NCI-H2227 (cell line): ENCODE data around the gene MRPL38.
"Not testable (repeated sequence)": the region's sequence is repeated elsewhere in the genome, so short reads cannot be mapped to it uniquely, and the experiment has no call there.

Experiments used
- DNase-seq: peaks from one replicate; lab custom pipeline; 2025; ENCODE audit not compliant: unreplicated experiment; lab: John Stamatoyannopoulos, UW

The MRPL38 gene

DNA sequence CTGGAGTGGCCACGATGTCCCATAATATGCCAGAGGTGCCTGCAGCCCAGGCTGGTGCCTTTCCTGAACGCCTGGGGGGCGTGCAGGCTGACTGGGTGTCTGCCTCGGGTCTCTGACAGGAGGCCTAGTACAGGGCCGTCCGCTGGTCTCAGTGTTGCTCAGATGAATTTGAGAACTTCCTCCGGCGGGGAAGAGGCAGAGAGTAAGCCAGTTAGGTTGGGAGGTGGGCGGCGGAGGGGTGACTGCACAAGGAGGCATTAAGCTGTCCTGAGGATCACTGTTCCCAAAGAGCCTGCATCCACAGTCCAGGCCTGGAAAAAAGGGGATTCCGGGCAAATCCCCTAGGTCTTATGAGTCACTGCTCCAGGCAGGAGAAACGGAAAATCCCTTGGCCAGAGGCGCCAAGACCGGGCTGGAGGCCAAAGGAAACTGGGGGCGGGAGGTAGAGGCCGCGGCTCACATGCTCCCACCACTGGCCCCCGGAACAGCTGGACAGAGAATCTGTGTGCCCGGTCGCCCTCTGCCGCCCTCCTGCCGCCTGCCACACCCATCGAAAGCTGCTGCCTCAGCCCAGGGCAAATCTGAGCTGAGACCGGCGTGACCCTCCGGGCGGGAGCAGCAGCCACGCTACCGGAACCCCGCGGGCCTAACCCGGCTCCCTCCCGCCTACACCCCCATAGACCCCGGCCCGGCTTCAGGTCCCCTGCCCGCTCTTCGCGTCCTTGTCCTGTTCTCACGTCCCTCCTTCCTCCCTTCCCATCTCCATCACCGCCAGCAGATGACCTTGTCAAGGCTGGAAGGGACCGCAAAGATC lies 27.5 kb downstream of the MRPL38 start:
- no peak for DNase-seq

DNA sequence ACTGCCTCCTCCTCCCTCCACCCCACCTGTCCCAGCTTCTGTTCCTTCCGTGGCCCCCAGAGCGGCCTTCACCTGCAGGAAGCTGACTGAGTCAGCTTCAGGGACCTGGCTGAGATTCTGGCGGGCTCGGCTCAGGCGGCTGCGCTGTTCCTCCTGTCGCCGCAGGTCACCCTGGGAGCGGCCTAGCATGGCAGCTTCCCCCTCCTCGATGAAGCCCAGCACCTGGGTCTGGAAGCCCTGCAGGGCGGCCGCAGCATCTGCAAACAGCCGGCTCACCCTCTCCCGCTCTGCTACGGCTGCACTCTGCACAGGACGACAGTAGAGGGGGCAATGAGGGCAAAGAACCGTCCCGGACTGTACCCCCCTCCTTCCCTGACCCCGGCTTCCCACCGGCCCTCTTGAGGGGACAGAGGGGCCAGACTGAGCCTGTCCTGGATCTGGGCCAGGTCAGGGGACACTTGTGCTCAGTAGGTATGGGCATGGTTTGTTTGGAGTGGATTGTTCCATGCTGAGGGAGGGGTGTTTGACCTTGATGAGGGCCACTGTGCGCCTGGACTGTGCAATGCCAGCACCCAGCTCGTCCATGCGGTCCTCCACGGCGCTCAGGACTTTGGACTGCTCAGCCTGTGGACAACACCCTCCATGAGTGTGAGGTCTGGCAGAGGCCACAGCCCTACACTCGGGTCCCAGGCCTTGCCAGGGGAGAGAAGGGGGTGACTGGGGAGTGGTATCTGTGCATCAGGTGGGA lies 28.3 kb downstream of the MRPL38 start:
- DNase-seq = no peak

DNA sequence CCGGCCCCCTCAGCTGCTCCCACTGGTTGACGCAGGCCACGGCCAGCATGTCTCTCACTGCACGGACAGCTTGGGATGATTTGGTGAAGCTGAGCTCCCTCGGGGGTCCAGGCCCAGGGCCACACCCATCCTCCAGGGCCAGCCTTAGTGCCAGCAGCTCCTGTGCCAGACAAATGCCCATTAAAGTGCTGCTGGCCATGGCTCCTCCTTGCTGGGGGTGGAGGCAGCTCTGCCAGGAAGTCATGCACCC lies 28.8 kb downstream of the MRPL38 start:
- no peak for DNase-seq

DNA sequence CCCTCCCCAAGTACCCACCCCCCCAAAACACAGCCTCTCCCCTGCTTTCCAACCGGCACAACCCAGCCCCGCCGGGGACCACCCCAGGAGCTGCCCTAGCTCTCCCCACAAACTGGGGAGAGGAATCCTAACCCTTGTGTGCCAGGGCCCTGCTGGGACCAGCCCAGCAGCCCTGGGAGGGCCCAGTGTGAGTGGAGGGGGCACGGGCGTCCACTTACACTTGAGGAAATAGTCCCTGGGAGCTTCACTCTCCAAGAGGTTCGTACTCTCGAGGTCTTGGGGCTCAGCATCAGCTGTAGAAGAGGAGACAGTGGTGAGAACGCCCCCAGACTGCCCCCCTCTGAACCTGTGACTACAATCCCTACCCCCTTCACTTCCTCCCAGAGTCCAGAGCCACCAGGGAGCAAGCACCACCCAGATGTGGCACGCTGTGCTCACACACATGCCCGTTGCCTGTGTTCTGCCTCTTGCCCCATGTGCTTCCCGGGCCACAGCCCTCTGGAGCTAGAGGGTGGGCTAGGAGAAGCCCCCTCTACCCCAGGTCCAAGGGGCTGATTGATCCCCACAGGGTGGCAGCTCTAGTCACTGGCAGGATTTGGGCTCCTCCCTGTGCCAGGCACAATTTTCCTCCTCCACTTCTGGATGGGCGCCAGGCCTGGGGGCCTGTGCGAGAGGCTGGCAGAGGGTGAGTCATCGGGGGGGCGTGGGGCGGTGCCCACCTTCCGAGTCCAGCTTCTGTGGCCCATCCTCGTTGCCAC lies 29.3 kb downstream of the MRPL38 start:
- no peak for DNase-seq

DNA sequence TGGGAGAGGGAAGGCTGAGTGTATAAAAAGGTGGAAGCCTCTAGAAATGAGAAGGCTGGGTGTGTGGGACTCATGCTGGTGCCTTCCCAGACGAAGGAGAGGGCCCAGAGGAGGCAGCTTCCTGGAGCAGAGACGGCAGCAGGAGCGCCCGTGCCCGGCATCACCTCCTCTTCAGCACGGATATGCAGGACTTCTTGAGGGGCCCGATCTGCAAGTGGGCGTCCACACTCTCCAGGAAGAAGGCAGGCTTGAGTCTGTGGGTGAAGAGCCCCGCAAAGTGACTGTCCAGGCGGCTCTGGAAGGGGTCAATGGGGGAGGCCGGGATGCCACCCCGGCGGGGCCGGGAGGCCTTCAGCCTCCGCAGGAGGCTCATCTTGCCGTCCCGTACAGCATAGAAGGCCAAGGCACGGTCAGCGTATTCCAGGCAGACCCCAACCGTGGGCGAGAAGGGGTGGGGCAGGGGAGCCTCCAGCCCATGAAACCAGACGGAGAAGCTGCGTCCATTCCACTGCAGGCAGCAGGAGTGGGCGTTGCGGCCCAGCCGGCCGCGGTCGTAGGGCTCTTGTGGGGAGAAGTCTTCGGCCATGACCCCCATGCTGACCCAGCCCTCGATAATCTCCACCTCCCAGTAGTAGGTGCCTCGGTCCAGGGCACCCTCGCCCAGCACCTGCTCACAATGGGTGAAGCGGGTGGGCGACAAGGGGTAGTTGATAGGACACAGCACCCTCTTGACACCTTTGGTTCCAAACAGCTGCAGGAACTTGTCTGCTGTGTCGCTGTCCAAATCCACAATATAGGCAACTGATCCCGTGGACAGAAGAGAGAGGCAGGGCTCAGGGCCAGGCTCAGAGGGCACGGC lies 30.1 kb downstream of the MRPL38 start:
- DNase-seq = no peak

DNA sequence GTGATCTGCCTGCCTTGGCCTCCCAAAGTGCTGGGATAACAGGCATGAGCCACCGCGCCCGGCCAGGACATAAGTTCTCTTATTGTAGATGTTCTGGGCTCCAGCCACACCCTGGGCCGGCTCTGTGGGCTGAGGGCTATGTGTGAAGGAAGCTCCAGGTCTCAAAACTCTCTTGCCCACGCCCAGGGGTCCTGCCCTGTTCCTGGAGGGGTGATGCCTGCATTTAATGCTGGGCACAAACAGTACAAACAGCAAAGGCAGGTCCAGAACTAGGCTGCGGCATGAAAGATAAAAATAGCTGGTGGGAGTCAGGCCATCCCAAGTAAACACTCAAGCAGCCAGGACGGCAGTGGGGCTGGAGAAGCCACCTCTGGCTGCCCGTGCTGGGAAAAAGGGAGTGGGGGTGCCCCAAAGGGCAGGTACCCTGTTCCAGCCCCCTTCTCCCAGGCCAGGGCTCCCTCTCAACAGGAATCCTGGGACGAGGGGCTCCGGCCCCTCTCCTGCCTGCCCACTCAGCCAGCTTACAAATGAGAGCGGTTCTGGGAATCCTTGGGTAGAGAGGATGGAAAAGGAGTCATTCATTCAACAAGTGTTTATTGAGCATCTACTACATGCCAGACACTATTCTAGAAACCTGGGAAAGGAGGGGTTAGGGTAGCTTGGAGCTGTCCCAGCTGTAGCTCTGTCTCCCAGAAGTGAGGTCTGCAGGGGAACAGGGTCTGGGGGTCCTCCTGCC lies 30.9 kb downstream of the MRPL38 start:
- DNase-seq = no peak

DNA sequence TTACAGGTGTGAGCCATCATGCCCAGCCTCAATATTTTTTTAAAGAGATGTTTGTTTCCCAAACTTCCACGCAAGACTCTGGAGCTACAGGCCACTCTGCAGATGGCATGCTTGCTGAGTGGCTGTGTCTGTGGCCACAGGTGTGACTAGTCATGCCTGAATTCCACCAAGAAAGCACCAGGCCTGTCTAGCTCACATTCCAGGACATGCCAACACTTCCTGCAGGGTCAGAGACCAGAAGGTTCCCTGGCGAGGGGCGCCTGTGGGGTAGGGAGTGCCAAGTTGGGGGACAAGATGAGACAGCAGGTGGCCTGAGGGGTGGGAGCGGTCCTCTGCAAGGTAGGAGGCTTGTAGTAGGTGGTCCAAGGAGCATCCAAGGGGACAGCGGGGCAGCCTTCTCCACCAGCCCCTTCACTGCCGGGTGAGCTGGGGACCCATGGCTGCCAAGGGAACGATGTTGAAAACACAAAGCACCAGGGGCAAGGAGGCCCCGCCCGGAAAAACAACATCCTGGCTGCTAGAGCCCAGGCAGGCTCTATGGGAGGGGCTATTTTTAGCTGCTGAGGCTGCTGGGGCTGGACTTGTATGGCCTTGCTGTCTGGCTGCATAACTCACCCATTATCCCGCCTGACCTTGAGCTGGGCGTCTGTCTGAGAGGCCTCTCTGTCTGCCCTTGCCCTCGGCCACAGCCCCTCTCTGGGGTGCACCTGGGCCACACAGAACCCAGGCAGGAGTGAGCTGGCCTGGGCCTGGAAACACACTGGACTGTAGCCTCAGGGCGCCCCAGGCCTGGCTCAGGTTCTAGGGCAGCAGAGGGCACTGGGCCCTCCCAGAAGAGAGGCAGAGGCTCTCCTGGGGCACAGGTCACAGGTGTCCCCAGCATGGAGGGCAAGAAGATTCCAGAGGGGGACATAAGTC lies 32.0 kb downstream of the MRPL38 start:
- peak; percentile 67 for DNase-seq

DNA sequence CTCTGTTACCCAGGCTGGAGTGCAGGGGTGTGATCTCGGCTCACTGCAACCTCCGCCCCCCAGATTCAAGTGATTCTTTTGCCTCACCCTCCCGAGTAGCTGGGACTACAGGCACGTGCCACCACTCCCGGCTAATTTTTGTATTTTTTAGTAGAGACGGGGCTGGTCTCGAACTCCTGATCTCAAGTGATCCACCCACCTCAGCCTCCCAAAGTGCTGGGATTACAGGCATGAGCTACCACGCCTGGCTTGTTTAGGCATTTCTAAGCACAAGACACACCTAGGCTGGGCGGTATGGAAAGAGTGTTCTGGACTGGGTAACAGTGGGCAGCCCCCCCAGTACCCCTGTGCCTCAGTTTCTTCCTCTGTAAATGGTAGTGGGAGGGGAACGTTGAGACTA lies 34.5 kb downstream of the MRPL38 start:
- not testable (repeated sequence) for DNase-seq

DNA sequence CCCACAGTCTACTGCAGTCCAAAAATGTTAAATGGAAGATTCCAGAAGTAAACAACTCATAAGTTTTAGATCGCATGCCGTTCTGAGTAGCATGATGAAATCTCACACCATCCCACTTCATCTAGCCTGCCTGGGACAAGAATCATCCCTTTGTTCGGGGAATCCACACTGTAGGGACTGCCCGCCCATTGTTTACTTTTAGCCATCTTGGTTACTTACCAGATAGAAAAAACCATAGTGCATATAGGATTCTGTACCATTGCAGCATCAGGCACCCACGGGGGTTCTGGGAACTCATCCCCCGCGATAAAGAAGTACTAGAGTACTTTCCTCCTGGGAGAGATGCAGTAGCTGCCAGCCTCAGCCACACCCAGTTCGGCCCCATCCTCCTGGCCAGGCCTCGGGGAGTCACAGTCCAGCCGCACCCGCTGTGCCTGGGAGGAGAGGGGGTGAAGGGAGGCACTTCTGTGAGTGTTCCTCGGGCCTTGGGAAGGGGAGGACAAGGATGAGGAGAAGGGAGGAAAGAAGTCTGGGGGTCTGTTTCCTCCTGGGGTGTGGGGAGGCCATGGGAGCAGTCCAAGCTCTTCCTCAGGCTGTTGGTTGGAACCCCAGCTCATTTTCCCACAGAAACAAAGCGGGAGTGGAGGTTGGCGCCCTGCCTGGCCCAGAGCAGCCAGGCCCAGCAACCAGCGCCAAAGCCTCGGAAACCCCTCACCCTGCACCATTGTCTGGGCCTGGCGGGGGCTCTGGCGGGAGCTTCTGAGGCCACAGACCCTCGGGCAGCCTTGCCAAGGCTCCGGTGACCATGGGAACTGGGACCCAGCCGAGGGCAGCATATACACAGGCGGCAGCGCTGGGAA lies 35.2 kb downstream of the MRPL38 start:
- DNase-seq = no peak

DNA sequence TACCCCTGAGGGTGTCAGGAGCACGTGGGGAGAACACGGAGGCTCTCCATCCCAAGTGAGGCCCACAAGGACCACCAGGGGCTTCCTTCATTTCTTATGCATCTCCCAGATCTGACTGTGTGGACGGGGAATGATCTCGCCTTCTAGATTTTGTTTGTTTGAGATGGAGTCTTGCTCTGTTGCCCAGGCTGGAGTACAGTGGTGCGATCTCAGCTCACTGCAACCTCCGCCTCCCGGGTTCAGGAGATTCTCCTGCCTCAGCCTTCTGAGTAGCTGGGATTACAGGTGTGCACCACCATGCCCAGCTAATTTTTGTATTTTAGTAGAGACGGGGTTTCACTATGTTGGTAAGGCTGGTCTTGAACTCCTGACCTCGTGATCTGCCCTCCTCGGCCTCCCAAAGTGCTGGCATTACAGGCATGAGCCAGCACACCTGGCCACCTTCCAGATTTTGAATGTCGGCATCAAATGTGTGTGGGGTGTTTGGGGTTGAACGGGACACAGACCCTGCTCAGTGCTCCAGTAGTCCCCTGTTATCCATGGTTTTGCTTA lies 35.9 kb downstream of the MRPL38 start:
- not testable (repeated sequence) for DNase-seq

DNA sequence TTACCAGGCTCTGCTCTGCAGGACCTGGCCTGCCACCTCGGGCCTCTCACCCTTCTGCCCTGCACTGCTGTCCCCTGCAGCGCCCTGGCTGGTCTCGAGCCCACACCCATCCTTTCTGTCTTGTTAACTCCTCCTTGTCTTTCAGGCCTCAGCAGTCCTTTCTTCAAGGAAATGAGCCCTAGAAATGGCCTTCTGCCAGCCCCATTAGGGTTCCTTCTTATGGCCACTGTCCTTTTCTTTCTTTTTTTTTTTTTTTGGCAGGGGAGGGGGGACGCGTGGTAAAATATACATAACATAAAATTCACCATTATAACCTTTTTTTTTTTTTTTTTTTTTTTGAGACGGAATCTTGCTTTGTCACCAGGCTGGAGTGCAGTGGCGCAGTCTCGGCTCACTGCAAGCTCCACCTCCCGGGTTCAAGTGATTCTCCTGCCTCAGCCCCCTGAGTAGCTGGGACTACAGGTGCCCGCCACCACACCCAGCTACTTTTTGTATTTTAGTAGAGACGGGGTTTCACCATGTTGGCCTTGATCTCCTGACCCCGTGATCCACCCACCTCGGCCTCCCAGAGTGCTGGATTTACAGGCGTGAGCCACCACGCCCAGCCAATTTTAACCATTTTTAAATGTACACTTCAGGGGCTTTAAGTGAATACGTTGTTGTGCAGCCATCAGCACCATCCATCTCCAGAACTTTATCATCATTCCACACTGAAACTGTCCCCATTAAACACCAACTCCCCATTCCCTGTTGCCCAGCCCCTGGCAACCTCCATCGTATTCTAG lies 39.1 kb downstream of the MRPL38 start:
- DNase-seq = not testable (repeated sequence)

DNA sequence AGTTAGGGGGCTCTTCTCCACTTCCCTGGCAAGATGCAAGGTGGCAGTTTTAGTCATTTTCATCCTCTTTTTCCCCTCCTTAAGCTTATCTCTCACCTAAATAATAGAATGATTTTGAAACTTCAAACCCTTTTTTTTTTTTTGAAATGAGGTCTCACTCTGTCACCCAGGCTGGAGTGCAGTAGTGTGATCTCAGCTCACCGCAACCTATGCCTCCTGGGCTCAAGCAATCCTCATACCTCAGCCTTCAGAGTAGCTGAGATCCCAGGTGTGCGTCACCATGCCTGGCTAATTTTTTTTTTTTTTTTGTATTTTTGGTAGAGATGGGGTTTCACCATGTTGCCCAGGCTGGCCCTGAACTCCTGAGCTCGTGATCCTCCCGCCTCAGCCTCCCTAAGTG lies 39.8 kb downstream of the MRPL38 start:
- DNase-seq = not testable (repeated sequence)

DNA sequence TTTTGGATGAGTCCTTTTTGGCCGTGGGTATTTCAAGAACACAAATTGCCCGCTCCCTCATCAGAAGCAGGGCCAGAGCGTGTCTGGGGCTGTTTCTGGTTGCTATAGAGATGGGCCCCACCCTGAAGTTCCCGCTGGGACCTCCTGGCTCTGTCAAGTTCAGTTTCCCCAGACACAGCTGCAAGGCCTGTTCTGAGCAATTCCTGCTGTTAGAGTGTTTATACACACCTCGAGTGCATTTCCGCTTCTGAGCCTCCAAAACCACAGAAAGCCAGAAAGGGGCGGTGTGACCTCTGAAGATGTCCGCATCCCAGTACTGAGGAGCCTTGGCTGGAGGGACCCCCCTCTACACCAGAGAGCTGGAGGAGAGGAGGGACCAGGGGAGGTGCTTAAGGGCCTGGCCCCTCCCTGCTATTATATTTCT lies 40.2 kb downstream of the MRPL38 start:
- peak; percentile 44 for DNase-seq

DNA sequence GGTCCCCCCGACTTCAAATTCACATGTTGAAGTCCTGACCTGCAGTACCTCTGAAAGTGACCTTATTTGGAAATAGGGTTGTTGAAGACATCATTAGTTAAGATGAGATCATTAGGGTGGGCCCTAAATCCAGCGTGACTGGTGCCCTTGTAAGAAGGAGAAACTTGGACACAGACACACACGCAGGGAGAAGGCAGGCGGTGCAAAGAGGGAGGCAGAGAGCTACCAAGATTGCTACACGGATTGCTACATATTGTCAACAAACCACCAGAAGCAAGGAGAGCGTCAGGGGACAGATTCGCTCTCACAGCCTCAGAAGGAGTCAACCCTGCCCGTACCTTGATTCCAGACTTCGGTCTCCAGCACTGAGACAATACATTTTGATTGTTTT lies 42.8 kb downstream of the MRPL38 start:
- DNase-seq = no peak

DNA sequence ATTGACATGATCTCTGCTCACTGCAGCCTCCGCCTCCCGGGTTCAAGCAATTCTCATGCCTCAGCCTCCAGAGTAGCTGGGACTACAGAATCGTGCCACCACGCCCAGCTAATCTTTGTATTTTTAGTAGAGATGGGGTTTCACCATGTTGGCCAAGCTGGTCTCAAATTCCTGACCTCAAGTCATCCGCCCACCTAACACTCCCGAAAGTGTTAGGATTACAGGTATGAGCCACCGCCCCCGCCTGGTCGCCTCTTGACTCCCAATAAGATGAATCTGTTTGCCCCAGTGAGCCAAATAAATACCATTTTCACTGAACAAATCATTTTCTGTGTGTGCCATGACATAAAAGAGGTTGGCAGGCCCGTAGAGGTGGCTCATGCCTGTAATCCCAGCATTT lies 45.3 kb downstream of the MRPL38 start:
- not testable (repeated sequence) for DNase-seq

DNA sequence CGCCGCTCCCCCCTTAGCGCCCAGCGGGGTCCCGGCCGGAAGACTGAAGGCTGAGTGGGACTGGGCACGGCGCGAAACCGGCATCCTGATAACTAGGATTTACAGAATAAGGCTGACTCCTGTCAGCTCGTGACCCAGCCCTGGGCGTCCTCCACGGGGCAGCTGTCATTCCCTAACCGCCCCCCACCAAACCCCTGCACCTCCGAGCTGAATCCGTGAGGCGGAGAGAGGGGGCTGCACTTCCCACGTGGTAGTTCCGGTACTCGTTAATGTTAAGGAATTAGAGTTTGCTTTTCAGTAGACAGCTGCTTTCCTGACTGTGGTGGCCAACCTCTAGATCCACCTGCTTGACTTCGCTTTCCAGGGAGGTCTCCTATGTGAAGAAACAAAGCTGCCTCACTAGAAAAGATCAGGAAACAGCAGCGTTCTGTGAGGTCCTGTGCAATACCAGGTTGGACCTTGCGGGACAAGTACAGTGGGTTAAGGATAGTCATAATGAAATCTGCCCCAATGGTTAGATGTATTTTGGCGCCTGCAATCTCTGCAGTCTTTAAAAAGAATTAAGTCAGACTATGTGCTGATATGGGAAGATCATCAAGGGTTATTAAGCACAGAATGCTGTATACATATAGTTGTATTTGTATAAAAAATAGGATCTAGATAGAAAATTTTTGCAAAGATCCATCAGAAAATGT lies 48.5 kb downstream of the MRPL38 start:
- no peak for DNase-seq
